ENCODE measurements around the gene SRC. TPM values are rescaled to one million over a fixed set of nuclear protein-coding genes. Genes with fewer than 3 reads are reported as not detected.

Gene SRC
- polyA plus RNA-seq, 3 donors: 55.6 to 72.5 (median 67.2) TPM

- no peak for DNase-seq
Measured at GRCh38 chr20:37347891-37348791, 2.2 kb downstream of the SRC start.

GRCh38 chr20:37348792-37349516 is 3.0 kb downstream of the SRC start:
- no peak for DNase-seq

GRCh38 chr20:37349517-37350491 is 3.9 kb downstream of the SRC start:
- no peak for DNase-seq

GRCh38 chr20:37350649-37351574 is 5.0 kb downstream of the SRC start:
- no peak for DNase-seq

- DNase-seq: no peak
Measured at GRCh38 chr20:37351689-37352607, 6.0 kb downstream of the SRC start.

GRCh38 chr20:37352608-37352980 is 6.7 kb downstream of the SRC start:
- no peak for DNase-seq

GRCh38 chr20:37353285-37353849 is 7.4 kb downstream of the SRC start:
- no peak for DNase-seq

- DNase-seq: no peak
Measured at GRCh38 chr20:37354210-37355195, 8.6 kb downstream of the SRC start.

- no peak for DNase-seq
Measured at GRCh38 chr20:37355252-37356180, 9.6 kb downstream of the SRC start.

- no peak for DNase-seq
Measured at GRCh38 chr20:37356387-37356786, 10.4 kb downstream of the SRC start.

- DNase-seq: no peak
Measured at GRCh38 chr20:37356961-37357371, 11.0 kb downstream of the SRC start.

GRCh38 chr20:37357481-37358365 is 11.8 kb downstream of the SRC start:
- no peak for DNase-seq

GRCh38 chr20:37358366-37359150 is 12.6 kb downstream of the SRC start:
- no peak for DNase-seq

GRCh38 chr20:37359331-37359730 is 13.4 kb downstream of the SRC start:
- DNase-seq: no peak

GRCh38 chr20:37359836-37360235 is 13.9 kb downstream of the SRC start:
- DNase-seq: no peak
